Loucy (cell line): ENCODE measurements around the gene MYCBP2.

Source experiments
- H2AFZ ChIP-seq: fragments of 200-600 bp; sonication (generic); 2 replicates; pipeline ENCODE4 v1.6.0; 2016; ENCODE audit warnings: antibody characterized with exemption, mild to moderate bottlenecking, low read length, moderate library complexity
- H3F3A ChIP-seq: fragments of 200-600 bp; 2 replicates; pipeline ENCODE4 v1.6.0; 2016; ENCODE audit warnings: antibody characterized with exemption, low read depth, mild to moderate bottlenecking
- H3K27me3 ChIP-seq: fragments of 200-600 bp; sonication (generic); 2 replicates; pipeline ENCODE4 v1.6.1; 2014; ENCODE audit warnings: low read length, mild to moderate bottlenecking; ENCODE audit not compliant: insufficient read depth, poor library complexity, severe bottlenecking
- H3K36me3 ChIP-seq: fragments of 200-600 bp; sonication (generic); 2 replicates; pipeline ENCODE4 v1.6.1; 2016; ENCODE audit warnings: low read length; ENCODE audit not compliant: insufficient read depth
- H3K4me1 ChIP-seq: fragments of 200-600 bp; sonication (generic); 2 replicates; pipeline ENCODE4 v1.5.1; 2014; ENCODE audit warnings: low read length, mild to moderate bottlenecking; ENCODE audit not compliant: insufficient read depth, poor library complexity, severe bottlenecking
- H3K4me2 ChIP-seq: fragments of 200-600 bp; sonication (generic); 2 replicates; pipeline ENCODE4 v1.6.0; 2014; ENCODE audit warnings: antibody characterized with exemption, low read length, low read depth, mild to moderate bottlenecking; ENCODE audit not compliant: poor library complexity, severe bottlenecking
- H3K4me3 ChIP-seq: fragments of 200-600 bp; sonication (generic); 2 replicates; pipeline ENCODE4 v1.5.1; 2014; ENCODE audit warnings: low read length, mild to moderate bottlenecking, mixed read lengths; ENCODE audit not compliant: poor library complexity, severe bottlenecking
- H3K79me2 ChIP-seq: fragments of 200-600 bp; sonication (generic); 2 replicates; pipeline ENCODE4 v1.6.1; 2014; ENCODE audit warnings: low read length; ENCODE audit not compliant: insufficient read depth
- H3K9ac ChIP-seq: fragments of 200-600 bp; sonication (generic); 2 replicates; pipeline ENCODE4 v1.6.0; 2014; ENCODE audit warnings: mild to moderate bottlenecking, low read depth, low read length, moderate library complexity; ENCODE audit not compliant: poor library complexity, severe bottlenecking
- H3K9me2 ChIP-seq: fragments of 200-600 bp; sonication (generic); replicated peaks from 2 replicates; pipeline ENCODE4 v1.6.1; 2016; ENCODE audit warnings: low read depth, low read length, mixed read lengths
- H3K9me3 ChIP-seq: fragments of 200-600 bp; sonication (generic); 2 replicates; pipeline ENCODE4 v1.6.1; 2014; ENCODE audit warnings: mild to moderate bottlenecking, antibody characterized with exemption, low read length, low read depth; ENCODE audit not compliant: insufficient read depth
- H4K20me1 ChIP-seq: fragments of 200-600 bp; sonication (generic); 2 replicates; pipeline ENCODE4 v1.6.0; 2014; ENCODE audit warnings: antibody characterized with exemption, low read length, mild to moderate bottlenecking; ENCODE audit not compliant: insufficient read depth, poor library complexity, severe bottlenecking
- EZH2phosphoT487 ChIP-seq: fragments of 200-600 bp; IDR thresholded peaks from 2 replicates; pipeline ENCODE4 v1.6.1; 2018; ENCODE audit warnings: antibody characterized with exemption, mild to moderate bottlenecking, moderate library complexity, borderline replicate concordance
- TF ChIP-seq, protein P1 (sequence below): fragments of 200-600 bp; sonication (generic); conservative IDR thresholded peaks from 2 replicates; pipeline ENCODE4 v1.5.1; 2014; ENCODE audit warnings: mild to moderate bottlenecking, antibody characterized with exemption, low read length

The MYCBP2 gene

DNA sequence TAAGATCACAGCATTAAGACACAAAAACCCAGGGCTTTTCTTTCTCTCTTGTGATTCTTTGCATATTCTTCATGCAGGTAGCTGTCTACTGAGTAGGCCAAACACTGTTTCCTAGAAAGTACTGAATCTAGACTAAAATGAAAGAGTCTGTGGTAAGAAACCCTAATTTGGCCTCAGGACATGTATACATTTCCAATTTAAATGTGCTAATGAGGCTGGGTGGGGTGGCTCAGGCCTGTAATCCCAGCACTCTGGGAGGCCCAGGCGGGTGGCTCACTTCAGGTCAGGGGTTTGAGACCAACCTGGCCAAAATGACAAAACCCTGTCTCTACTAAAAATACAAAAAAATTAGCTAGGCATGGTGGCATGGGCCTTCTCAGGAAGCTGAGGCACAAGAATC is 57.8 kb downstream of the MYCBP2 start:
- Histone ChIP-seq H3K4me1 (no peaks in the 10 kb centered on the region), H4K20me1 (no peaks in the 10 kb centered on the region), H3K9ac (no peak overlapping the region), H2AFZ (no peak overlapping the region), H3K4me2 (no peak overlapping the region), H3F3A (no peaks in the 10 kb centered on the region), H3K9me2 (no peaks in the 10 kb centered on the region), H3K27me3 (no peaks in the 10 kb centered on the region), H3K4me3 (no peak overlapping the region), H3K9me3 (no peaks in the 10 kb centered on the region), H3K79me2 (no peaks in the 10 kb centered on the region), H3K36me3 (peaks cover 87% of the 10 kb centered on the region)
- no peak for TF ChIP-seq EZH2phosphoT487

DNA sequence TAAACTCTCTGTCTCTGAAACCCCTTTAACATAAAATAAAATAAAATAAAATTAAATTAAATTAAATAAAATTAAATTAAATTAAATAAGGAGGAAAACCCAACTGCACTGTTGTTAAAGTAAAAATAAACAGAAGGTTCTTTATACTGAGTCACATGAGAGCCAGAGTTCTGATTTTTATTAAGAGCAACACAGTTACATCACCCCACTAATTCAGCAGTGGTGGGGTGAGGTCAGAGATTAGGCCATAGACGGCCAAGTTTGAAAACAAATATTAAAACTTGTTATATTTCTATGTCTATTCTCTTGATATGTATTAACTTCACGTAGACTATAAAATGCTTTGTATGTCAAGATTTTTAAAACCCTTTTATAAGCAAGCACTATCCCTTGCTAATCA is 59.5 kb downstream of the MYCBP2 start:
- Histone ChIP-seq H3K4me2 (no peak overlapping the region), H3F3A (no peaks in the 10 kb centered on the region), H3K4me1 (no peaks in the 10 kb centered on the region), H3K36me3 (peaks cover 82% of the 10 kb centered on the region), H3K27me3 (no peaks in the 10 kb centered on the region), H4K20me1 (no peaks in the 10 kb centered on the region), H3K79me2 (no peaks in the 10 kb centered on the region), H3K9me3 (no peaks in the 10 kb centered on the region), H3K4me3 (no peak overlapping the region), H2AFZ (no peak overlapping the region), H3K9ac (no peak overlapping the region), H3K9me2 (no peaks in the 10 kb centered on the region)
- TF ChIP-seq, protein P1, sequence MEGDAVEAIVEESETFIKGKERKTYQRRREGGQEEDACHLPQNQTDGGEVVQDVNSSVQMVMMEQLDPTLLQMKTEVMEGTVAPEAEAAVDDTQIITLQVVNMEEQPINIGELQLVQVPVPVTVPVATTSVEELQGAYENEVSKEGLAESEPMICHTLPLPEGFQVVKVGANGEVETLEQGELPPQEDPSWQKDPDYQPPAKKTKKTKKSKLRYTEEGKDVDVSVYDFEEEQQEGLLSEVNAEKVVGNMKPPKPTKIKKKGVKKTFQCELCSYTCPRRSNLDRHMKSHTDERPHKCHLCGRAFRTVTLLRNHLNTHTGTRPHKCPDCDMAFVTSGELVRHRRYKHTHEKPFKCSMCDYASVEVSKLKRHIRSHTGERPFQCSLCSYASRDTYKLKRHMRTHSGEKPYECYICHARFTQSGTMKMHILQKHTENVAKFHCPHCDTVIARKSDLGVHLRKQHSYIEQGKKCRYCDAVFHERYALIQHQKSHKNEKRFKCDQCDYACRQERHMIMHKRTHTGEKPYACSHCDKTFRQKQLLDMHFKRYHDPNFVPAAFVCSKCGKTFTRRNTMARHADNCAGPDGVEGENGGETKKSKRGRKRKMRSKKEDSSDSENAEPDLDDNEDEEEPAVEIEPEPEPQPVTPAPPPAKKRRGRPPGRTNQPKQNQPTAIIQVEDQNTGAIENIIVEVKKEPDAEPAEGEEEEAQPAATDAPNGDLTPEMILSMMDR: no peak
- no peak for TF ChIP-seq EZH2phosphoT487

DNA sequence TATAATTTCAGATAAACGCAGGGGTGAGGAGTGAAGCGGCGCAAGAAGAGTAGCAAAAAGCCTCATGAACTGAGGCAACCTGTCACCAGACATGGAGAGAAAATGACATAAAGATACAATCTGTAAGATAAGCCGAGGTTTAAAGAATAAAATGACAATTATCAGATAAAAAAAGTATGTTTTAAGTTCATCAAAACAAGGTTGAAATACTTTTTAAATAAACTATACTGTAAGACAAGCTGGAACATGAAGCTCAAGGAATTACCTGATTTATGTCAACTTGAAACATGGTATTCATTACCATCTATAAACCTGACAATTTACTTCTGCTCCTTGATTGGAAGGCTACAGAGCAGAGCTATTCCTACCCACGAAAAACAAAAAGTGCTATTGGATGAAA is 61.6 kb downstream of the MYCBP2 start:
- H3K4me1 ChIP-seq: no peaks in the 10 kb centered on the region
- no peaks in the 10 kb centered on the region for H3K27me3 ChIP-seq
- H2AFZ ChIP-seq: no peak overlapping the region
- TF ChIP-seq EZH2phosphoT487: no peak
- TF ChIP-seq, protein P1: no peak
- no peaks in the 10 kb centered on the region for H3K79me2 ChIP-seq
- H3K9ac ChIP-seq: no peak overlapping the region
- H3K4me2 ChIP-seq: no peak overlapping the region
- no peak overlapping the region for H3K4me3 ChIP-seq
- peaks cover 76% of the 10 kb centered on the region for H3K36me3 ChIP-seq
- H3F3A ChIP-seq: no peaks in the 10 kb centered on the region
- no peaks in the 10 kb centered on the region for H4K20me1 ChIP-seq
- H3K9me2 ChIP-seq: no peaks in the 10 kb centered on the region
- no peaks in the 10 kb centered on the region for H3K9me3 ChIP-seq

DNA sequence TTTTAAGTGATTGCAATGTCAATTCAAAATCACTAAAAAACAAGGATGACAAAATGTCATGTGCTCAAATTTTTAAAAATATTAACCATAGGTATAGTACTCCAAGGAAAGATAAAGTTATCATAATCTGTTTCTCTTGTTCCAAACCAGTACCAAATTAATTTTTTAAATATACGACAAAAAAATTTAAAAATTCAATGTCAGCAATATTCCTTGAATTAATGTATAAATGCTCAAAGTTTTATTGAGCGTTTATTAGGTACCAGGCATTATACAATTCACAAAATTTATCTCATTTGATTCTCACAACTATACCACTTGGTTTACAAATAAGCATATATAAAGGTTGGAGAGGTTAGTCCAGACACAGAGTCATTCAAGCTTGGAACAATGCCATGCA is 64.7 kb downstream of the MYCBP2 start:
- H3K9ac ChIP-seq: no peak overlapping the region
- H3K4me1 ChIP-seq: no peaks in the 10 kb centered on the region
- no peak overlapping the region for H3K4me2 ChIP-seq
- no peaks in the 10 kb centered on the region for H3K27me3 ChIP-seq
- no peaks in the 10 kb centered on the region for H3F3A ChIP-seq
- H2AFZ ChIP-seq: no peak overlapping the region
- H4K20me1 ChIP-seq: no peaks in the 10 kb centered on the region
- no peaks in the 10 kb centered on the region for H3K9me2 ChIP-seq
- H3K4me3 ChIP-seq: no peak overlapping the region
- TF ChIP-seq, protein P1: no peak
- no peak for TF ChIP-seq EZH2phosphoT487
- no peaks in the 10 kb centered on the region for H3K9me3 ChIP-seq
- no peaks in the 10 kb centered on the region for H3K79me2 ChIP-seq
- peaks cover 67% of the 10 kb centered on the region; the same call in 1 of the 2 replicates for H3K36me3 ChIP-seq
